GM19035 (cell line): ENCODE results near the gene LRTM2.

ENCODE experiments used
- ATAC-seq: cut with Tn5 transposase; IDR thresholded peaks from one replicate; pipeline ENCODE4 v1.9.1; 2021; ENCODE audit not compliant: unreplicated experiment

The LRTM2 gene

DNA sequence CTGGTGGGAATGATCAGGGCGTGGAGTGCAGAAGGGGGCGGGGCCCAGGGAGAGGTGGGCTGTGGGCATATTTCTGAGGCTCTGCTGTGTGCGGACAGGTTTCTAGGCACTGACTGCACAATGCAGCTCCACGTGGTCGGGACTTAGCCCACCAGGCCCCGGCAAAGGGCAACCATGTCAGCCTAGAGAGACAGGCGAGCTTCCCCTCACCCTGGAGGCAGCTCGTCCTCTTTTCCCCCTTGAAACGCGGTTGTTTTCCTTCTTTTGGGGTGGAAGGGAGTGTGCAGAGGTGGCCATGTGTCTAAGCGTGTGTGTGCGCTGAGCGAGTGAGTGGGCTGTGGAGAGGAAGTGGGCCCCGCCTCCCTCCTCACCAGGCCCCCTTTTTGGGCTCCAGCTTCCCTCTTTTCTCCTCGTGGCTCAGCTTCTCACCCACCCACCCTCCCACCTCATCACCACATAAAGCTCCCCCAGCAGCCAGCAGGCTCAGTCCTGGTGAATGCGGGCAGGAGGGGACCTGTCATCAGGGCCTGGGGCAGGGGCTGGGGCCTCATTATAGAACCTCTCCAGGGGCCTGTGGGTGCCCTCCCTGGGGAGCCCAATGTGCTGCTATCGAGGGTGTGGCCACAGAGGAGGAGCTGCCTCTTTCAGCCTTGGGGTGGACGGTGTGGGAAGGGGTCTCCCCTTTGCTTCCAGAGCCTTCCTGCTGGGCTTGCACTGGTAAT is 22.0 kb downstream of the LRTM2 start:
- ATAC-seq: no peak

- no peak for ATAC-seq
Measured at GRCh38 chr12:1842905-1843640, 22.7 kb downstream of the LRTM2 start.

GRCh38 chr12:1843641-1844005 is 23.3 kb downstream of the LRTM2 start:
- no peak for ATAC-seq

DNA sequence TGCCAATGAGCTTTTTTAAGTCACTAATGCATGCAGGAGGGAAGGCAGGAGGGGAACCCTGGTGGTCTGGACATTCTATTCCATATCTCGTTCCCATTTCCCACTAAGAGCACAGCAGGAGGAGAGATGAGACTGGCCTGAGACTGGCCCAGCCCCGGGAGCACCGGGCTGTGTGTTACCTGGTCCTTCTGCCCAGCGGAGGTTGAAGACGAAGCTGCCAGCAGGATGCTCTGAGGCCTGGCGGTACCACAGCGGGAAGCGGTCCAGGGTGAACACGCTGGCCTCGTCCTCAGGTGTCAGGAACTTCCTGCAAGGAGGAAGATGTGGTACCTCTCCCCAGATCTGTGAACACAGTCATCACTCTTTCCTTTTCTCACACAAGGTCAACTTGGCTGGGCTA is 23.9 kb downstream of the LRTM2 start:
- ATAC-seq: no peak

DNA sequence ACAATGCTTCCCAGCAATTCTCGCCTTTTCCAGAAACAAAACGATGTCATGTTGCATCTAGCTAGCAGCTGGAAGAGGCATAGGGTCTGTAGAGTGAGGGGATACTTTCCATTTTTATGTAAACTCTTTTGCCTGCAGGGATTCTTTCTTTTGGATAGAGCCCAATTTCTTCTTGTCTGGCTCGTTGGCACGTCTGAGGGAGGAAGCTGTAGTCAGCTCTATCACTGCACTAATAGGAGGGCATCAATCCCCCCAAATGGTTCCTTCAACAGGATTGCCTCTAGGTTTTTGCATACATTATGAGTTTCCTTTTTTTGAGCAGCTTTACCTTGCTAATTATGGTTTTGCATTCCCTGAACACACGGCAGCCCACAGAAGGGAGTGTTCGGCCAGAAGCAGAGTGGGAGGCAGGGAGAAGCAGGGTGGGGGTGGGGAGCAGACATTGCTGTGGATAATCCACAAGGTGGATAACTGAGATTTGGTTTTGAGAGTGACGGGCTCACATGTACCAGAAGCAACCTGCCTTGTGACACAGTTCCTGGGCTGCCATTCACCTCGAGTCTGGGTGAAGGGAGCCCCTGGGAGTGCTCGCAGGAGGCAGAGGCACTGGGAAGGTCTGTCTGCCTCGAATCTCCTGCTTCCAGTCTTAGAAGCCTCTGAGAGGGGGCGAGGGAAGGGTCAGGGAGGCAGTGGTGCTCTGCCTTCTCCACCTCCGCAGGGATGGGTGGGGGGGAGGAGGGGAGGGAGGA is 24.5 kb downstream of the LRTM2 start:
- no peak for ATAC-seq

DNA sequence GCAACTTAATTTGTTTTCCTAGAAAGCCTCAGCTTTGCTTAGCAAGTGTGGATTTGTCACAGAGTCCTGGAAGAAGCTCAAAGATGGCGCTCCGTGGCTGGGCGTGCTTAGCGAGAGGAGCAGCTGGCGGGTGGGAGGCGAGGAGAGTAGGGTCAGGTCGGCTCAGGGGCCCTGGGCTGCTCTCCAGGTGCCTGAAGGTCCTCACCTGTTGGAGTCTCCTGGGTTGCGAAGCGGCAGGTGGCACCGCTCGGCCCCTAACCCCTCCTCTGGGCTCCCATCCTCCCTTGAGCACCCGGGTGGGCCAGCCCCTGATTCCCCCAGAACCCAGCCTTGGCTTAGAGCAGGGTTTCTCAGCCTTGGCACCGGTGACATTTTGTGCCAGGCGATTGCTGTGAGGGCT is 25.1 kb downstream of the LRTM2 start:
- no peak for ATAC-seq

DNA sequence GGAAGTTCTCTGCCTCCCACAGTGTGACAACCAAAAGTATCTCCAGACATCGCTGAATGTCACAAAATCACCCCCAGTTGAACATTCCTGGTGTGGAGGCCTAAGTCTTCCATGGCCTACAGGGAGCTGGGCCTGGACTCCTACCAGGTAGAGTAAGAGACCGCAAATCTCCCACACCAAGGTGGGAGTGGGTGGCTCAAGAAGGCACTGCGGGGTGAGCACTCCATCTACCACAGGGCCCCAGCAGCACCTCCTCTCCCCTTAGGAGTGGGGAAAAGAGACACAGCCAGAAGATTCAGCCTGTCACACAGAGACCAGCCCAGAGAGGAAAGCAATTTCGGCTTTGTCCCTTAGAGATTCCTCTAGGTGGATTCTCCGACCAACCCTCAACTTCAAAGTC is 25.5 kb downstream of the LRTM2 start:
- no peak for ATAC-seq

GRCh38 chr12:1846421-1847405 is 26.3 kb downstream of the LRTM2 start:
- no peak for ATAC-seq

DNA sequence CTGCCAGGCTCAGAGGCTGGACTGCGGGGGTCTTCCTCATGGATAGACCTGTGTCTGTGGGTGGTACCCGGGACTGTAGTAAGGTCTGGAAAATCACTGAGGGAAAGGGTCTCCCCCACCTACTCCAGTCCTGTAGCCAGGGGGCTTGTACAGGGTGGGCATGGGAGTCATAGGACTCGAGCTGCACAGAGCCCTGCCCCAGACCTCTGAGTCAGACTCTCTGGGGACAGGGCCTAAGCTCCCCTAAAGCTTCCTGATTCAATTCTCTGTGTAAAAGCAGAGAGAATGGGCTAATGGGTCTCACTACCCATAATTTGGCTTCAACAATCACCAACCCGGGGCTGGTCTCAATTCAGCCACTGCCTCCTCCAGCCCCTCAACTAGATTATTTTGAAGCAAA is 27.0 kb downstream of the LRTM2 start:
- no peak for ATAC-seq

DNA sequence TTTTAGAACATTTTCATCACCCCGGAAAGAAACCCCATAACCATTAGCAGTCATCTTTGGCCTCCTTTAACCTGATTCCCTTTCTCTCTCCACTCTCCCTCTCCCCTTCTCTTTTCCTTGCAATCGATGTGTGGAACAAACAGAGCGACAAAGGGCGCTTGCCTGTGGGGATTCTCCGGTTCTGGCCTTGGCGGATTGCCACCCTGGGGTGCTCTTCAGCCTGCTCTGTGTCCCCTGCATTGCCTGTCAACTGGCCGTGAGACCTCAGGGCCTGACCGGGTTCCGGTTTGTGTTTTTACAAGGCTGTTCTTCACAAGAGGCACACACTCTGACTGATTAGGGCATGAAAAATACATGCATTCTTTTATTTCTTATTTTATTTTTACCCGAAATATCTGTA is 27.8 kb downstream of the LRTM2 start:
- ATAC-seq: no peak

- ATAC-seq: no peak
Measured at GRCh38 chr12:1848745-1849144, 28.4 kb downstream of the LRTM2 start.

- no peak for ATAC-seq
Measured at GRCh38 chr12:1851151-1851701, 30.9 kb downstream of the LRTM2 start.

DNA sequence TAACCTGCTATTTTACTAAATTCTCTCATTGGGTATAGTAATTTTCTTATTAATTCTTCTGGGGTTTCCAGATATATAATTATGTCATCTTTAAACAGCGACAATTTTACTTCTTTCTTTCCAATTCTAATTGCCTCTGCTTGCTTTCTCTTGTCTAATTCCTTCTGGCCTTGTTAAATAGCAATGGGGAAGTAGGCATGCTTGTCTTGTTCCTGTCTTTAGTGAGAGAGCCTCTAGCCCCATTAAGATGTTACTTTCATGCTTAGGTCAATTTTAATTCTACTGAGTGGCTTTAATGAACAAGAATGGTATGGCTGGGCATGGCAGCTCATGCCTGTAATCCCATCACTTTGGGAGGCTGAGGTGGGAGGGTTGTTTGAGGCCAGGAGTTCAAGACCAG is 31.7 kb downstream of the LRTM2 start:
- no peak for ATAC-seq

- ATAC-seq: no peak
Measured at GRCh38 chr12:1853716-1854115, 33.4 kb downstream of the LRTM2 start.

- no peak for ATAC-seq
Measured at GRCh38 chr12:1855241-1855640, 34.9 kb downstream of the LRTM2 start.

GRCh38 chr12:1857086-1857485 is 36.7 kb downstream of the LRTM2 start:
- no peak for ATAC-seq

GRCh38 chr12:1857821-1858220 is 37.5 kb downstream of the LRTM2 start:
- no peak for ATAC-seq

DNA sequence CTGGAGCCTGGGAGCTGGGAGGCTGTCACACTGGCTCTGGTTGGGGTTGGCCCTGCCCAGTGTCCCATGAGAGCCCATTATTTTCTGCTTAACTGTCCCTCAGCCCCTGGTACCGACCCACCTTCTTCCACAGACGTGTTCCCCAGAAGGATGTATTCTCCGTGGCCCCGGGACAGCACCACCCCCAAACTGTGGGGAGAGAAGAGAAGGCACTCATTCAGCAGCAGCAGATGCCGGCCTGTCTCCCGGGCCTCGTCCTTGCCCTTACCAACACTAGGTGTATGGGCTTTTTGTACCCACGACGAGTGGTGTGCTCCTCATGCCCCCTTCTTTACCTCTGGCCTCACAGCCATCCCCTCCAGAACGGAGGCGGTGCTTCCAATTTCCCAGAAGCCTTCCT is 38.1 kb downstream of the LRTM2 start:
- no peak for ATAC-seq

DNA sequence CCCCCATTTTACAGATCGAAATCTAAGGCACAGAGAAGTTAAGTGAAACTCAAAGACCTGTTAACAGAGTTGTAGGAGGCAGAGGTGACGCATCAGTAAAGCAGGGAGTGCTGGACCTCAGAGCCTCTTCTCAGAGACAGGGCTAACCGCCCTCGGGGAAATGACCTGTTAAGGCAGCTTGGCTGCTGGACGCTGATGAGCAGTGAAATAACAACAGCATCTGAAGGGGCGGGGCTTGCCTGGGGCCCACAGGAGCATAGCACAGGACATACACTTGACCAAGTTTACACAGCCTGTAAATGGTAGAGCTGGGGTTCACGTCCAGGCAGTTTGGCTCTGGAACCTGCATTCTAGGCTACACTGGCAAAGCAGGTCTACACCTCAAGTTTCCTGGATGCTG is 39.3 kb downstream of the LRTM2 start:
- ATAC-seq: no peak

DNA sequence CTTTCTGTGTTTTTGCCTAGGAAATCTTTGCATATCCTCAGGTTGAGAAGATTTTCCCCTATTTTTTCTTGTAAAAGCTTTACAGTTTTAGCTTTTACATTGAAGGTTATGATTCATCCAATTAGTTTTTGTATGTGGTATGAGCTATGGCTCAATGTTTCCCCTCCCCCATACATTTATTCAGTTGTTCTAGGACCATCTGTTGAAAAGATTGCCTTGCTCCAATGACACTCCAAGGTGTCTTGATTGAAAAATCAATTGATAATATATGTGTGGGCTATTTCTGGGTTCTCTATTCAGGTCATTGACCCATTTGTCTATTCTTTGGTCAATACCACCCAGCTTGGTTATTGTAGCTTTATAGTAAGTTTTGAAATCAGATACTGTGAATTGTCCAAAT is 42.6 kb downstream of the LRTM2 start:
- ATAC-seq: no peak

DNA sequence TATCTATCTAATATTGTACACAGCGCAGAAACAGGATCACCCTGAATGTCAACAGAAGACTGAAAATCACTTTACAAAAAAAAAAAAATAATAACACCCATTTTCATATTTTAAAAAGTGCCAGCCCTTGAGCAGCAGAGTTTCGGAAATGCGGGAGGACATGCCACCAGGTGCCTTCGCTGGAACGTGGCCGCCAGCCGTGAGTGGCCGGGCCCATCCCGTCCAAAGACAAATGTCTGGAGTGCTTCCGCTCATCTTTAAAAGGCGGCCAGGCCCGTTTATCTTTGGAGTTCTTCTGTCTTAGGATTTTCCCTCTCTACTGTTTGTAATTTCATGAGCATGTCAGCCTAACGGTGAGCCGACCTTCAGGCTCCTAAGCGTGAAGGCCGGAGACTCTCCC is 43.5 kb downstream of the LRTM2 start:
- ATAC-seq: no peak
